GM18520 (cell line): ENCODE data around the gene ZNF701.

Source experiments
- ATAC-seq: cut with Tn5 transposase; IDR thresholded peaks from one replicate; pipeline ENCODE4 v1.9.1; 2021; ENCODE audit not compliant: unreplicated experiment

The ZNF701 gene

DNA sequence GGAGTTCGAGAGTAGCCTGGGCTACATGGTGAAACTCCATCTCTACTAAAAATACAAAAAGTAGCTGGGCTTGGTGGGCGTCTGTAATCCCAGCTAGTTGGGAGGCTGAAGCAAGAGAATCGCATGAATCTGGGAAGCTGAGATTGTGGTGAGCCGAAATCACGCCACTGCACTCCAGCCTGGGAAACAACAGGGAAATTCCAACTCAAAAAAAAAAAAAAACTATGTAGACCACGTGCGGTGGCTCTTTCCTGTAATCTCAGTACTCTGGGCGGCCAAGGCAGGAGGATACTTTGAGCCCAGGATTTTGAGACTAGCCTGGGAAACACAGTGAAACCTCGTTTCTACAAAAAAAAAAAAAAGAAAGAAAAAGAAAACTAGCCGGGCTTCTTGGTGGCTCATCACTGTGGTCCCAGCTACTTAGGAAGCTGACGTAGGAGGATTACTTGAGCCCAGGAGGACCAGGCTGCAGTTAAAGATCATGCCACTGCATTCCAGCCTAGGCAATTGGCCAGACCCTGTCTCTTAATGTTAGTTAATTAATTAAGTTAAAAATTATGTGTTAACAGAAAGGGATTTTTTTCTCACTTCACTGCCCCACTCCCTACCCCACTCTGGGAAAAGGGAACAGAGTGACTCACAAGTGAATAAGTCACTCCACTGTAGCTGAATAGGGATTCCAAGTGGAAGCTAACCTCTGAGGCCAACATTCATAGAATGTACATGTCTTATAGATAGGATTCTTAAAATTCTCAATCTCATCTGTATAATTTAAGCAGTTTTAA, 65.9 kb downstream of the ZNF701 start:
- ATAC-seq, result no peak
